WTC11 (cell line): ENCODE results near the gene OTOGL. TPM values are rescaled to one million over a fixed set of nuclear protein-coding genes. Genes with fewer than 3 reads are reported as not detected.

ENCODE experiments used
- ATAC-seq: fragments of 200-7000 bp; cut with Tn5 transposase; 2 replicates; pipeline ENCODE4 v1.10.0; 2021; ENCODE audit warnings: mild to moderate bottlenecking, moderate library complexity
- CTCF ChIA-PET: fragments of 300-600 bp; sonication (Branson Sonifier 250); formaldehyde crosslinking; loops from one replicate; lab custom pipeline; 2021; ENCODE audit warnings: antibody characterized with exemption; lab: Charles Lee
- POLR2A ChIA-PET: fragments of 350-600 bp; sonication (Branson Sonifier 250); formaldehyde crosslinking; loops from one replicate; lab custom pipeline; 2021; ENCODE audit warnings: antibody characterized with exemption; lab: Charles Lee
- DNase-seq: peaks from one replicate; pipeline ENCODE4 v3.0.0; 2021; ENCODE audit warnings: low spot score
- H3K27ac Mint-ChIP-seq: 2 replicates; pipeline ENCODE4 v1.8.0; 2021; ENCODE audit warnings: mixed read lengths
- H3K27me3 Mint-ChIP-seq: 2 replicates; pipeline ENCODE4 v1.8.0; 2021; ENCODE audit warnings: low read depth, mild to moderate bottlenecking, moderate library complexity, mixed read lengths
- H3K36me3 Mint-ChIP-seq: 2 replicates; pipeline ENCODE4 v1.8.0; 2021; ENCODE audit warnings: mixed read lengths
- H3K4me1 Mint-ChIP-seq: 2 replicates; pipeline ENCODE4 v1.8.0; 2022; ENCODE audit warnings: mixed read lengths
- H3K4me3 Mint-ChIP-seq: 2 replicates; pipeline ENCODE4 v1.8.0; 2021; ENCODE audit warnings: mild to moderate bottlenecking, moderate library complexity, mixed read lengths
- H3K9me3 Mint-ChIP-seq: 2 replicates; pipeline ENCODE4 v1.8.0; 2021; ENCODE audit warnings: mixed read lengths
- CREB1 ChIP-seq: sonication (generic); formaldehyde crosslinking; IDR thresholded peaks from 2 replicates; pipeline ENCODE4 v1.8.0; 2023; ENCODE audit warnings: mild to moderate bottlenecking, missing genetic modification reagents
- CREM ChIP-seq: sonication (generic); formaldehyde crosslinking; IDR thresholded peaks from 2 replicates; pipeline ENCODE4 v1.8.1; 2022; ENCODE audit warnings: mild to moderate bottlenecking, missing genetic modification reagents, moderate library complexity
- EMX1 ChIP-seq: fragments of 250-450 bp; sonication (Bioruptor Pico); IDR thresholded peaks from 2 replicates; pipeline ENCODE4 v1.8.0; 2021; ENCODE audit warnings: mild to moderate bottlenecking
- FOXK1 ChIP-seq: sonication (generic); formaldehyde crosslinking; IDR thresholded peaks from 2 replicates; pipeline ENCODE4 v1.8.0; 2022; ENCODE audit warnings: mild to moderate bottlenecking, moderate library complexity, missing genetic modification reagents
- KAT7 ChIP-seq: sonication (generic); formaldehyde crosslinking; IDR thresholded peaks from 2 replicates; pipeline ENCODE4 v1.8.1; 2023; ENCODE audit warnings: missing genetic modification reagents, mild to moderate bottlenecking, borderline replicate concordance
- RORB ChIP-seq: fragments of 250-450 bp; sonication (Bioruptor Pico); IDR thresholded peaks from 2 replicates; pipeline ENCODE4 v1.9.0; 2021; ENCODE audit warnings: mild to moderate bottlenecking
- SMAD4 ChIP-seq: sonication (generic); formaldehyde crosslinking; IDR thresholded peaks from 2 replicates; pipeline ENCODE4 v1.8.0; 2022; ENCODE audit warnings: mild to moderate bottlenecking, missing genetic modification reagents
- SP1 ChIP-seq: sonication (generic); formaldehyde crosslinking; conservative IDR thresholded peaks from 2 replicates; pipeline ENCODE4 v1.8.1; 2022; ENCODE audit warnings: missing genetic modification reagents
- ZNF138 ChIP-seq: sonication (generic); formaldehyde crosslinking; conservative IDR thresholded peaks from 2 replicates; pipeline ENCODE4 v1.8.1; 2022; ENCODE audit warnings: mild to moderate bottlenecking, moderate library complexity, missing genetic modification reagents
- ZNF219 ChIP-seq: sonication (generic); formaldehyde crosslinking; IDR thresholded peaks from 2 replicates; pipeline ENCODE4 v1.8.0; 2023; ENCODE audit warnings: missing genetic modification reagents, mild to moderate bottlenecking, borderline replicate concordance
- ZNF416 ChIP-seq: fragments of 250-450 bp; sonication (Bioruptor Pico); IDR thresholded peaks from 2 replicates; pipeline ENCODE4 v1.9.0; 2021; ENCODE audit warnings: mild to moderate bottlenecking, inconsistent platforms
- total RNA-seq: library from RNA; stranded (reverse); gene quantifications from 3 replicates; pipeline ENCODE4 v1.2.3, GENCODE V29; 2021
- TF ChIP-seq, protein P1 (sequence below): fragments of 250-450 bp; sonication (Bioruptor Pico); IDR thresholded peaks from 2 replicates; pipeline ENCODE4 v1.9.0; 2021; ENCODE audit warnings: mild to moderate bottlenecking
- TF ChIP-seq, protein P2 (sequence below): sonication (generic); formaldehyde crosslinking; IDR thresholded peaks from 2 replicates; pipeline ENCODE4 v1.8.0; 2022; ENCODE audit warnings: mild to moderate bottlenecking, missing genetic modification reagents
- TF ChIP-seq, protein P3 (sequence below): fragments of 250-450 bp; sonication (Bioruptor Pico); IDR thresholded peaks from 2 replicates; pipeline ENCODE4 v1.9.0; 2021; ENCODE audit warnings: mild to moderate bottlenecking, borderline replicate concordance
- TF ChIP-seq, protein P4 (sequence below): sonication (generic); formaldehyde crosslinking; IDR thresholded peaks from 2 replicates; pipeline ENCODE4 v1.8.1; 2022; ENCODE audit warnings: mild to moderate bottlenecking, moderate library complexity, missing genetic modification reagents
- TF ChIP-seq, protein P5 (sequence below): sonication (generic); formaldehyde crosslinking; IDR thresholded peaks from 2 replicates; pipeline ENCODE4 v1.8.0; 2023; ENCODE audit warnings: missing genetic modification reagents

Gene OTOGL
- total RNA-seq, 1 experiment from 2014 or later: 0.55 TPM

DNA sequence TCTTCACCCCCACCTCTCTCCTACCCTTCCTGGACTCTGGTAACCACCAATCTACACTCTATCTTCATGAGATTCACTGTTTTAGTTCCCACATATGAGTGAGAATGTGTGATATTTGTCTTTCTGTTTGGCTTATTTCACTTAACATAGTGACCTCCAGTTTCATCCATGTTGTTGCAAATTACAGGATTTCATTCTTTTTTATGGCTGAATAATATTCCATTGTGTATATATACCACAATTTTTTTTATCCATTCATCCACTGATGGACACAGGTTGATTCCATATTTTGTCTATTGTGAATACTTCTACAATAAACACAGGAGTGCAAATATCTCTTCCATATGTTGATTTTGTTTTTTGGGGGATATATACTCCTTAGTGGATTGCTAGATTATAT is 140.5 kb downstream of the OTOGL start (continued):
- TF ChIP-seq ZNF138: no peak

DNA sequence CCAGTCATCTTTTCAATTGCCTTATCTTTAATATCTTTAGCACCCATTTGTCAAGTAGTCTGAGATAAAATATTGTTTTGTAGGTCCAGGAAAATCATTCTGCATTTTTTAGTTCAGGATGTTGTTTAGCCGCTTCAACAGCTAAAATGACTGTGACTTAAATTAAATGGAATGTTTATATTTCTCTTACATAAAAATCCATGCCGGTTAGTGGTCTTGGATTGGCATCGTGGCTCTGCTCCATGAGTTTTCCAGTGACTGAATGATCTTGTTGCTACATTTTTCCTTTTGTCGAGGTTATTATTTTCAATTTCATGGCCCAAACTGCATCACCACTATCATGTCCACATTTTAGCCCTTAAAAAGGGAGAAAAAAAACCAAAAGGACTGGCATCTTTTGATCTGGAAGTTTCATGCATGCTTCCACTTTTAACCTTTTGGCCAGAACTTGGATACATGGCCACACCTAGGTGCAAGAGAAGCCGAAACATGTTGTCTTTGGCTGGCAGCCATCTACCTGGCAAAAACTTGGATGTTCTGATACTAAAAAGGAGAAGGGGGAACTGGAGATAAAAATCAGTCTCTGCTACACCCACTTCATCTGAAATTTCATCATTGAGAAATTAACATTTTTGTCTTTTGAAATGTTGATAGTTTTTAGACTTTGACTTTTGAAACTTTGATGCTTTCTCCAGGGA is 142.4 kb downstream of the OTOGL start:
- ChIA-PET CTCF (interaction anchor here (1.4 kb wide), 1 partner anchor 29 kb away, joined by 3 read pairs; no protein-coding TSS in a partner anchor), POLR2A (no interaction called here)
- DNase-seq (no peak), ATAC-seq (no peak)
- peaks cover 5% of the 10 kb centered on the region for H3K9me3 Mint-ChIP-seq
- H3K27me3 Mint-ChIP-seq: no peaks in the 10 kb centered on the region
- TF ChIP-seq ZNF219 (no peak), EMX1 (no peak), FOXK1 (no peak), CREM (CRISPR knock-in tag) (no peak), ZNF416 (CRISPR knock-in tag) (no peak), KAT7 (no peak), SP1 (CRISPR knock-in tag) (no peak), SMAD4 (CRISPR knock-in tag) (no peak), CREB1 (CRISPR knock-in tag) (no peak), RORB (CRISPR knock-in tag) (no peak)
- TF ChIP-seq, protein P1, sequence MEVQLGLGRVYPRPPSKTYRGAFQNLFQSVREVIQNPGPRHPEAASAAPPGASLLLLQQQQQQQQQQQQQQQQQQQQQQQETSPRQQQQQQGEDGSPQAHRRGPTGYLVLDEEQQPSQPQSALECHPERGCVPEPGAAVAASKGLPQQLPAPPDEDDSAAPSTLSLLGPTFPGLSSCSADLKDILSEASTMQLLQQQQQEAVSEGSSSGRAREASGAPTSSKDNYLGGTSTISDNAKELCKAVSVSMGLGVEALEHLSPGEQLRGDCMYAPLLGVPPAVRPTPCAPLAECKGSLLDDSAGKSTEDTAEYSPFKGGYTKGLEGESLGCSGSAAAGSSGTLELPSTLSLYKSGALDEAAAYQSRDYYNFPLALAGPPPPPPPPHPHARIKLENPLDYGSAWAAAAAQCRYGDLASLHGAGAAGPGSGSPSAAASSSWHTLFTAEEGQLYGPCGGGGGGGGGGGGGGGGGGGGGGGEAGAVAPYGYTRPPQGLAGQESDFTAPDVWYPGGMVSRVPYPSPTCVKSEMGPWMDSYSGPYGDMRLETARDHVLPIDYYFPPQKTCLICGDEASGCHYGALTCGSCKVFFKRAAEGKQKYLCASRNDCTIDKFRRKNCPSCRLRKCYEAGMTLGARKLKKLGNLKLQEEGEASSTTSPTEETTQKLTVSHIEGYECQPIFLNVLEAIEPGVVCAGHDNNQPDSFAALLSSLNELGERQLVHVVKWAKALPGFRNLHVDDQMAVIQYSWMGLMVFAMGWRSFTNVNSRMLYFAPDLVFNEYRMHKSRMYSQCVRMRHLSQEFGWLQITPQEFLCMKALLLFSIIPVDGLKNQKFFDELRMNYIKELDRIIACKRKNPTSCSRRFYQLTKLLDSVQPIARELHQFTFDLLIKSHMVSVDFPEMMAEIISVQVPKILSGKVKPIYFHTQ: no peak
- TF ChIP-seq, protein P2, sequence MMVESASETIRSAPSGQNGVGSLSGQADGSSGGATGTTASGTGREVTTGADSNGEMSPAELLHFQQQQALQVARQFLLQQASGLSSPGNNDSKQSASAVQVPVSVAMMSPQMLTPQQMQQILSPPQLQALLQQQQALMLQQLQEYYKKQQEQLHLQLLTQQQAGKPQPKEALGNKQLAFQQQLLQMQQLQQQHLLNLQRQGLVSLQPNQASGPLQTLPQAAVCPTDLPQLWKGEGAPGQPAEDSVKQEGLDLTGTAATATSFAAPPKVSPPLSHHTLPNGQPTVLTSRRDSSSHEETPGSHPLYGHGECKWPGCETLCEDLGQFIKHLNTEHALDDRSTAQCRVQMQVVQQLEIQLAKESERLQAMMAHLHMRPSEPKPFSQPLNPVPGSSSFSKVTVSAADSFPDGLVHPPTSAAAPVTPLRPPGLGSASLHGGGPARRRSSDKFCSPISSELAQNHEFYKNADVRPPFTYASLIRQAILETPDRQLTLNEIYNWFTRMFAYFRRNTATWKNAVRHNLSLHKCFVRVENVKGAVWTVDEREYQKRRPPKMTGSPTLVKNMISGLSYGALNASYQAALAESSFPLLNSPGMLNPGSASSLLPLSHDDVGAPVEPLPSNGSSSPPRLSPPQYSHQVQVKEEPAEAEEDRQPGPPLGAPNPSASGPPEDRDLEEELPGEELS (CRISPR knock-in tag): no peak
- TF ChIP-seq, protein P3, sequence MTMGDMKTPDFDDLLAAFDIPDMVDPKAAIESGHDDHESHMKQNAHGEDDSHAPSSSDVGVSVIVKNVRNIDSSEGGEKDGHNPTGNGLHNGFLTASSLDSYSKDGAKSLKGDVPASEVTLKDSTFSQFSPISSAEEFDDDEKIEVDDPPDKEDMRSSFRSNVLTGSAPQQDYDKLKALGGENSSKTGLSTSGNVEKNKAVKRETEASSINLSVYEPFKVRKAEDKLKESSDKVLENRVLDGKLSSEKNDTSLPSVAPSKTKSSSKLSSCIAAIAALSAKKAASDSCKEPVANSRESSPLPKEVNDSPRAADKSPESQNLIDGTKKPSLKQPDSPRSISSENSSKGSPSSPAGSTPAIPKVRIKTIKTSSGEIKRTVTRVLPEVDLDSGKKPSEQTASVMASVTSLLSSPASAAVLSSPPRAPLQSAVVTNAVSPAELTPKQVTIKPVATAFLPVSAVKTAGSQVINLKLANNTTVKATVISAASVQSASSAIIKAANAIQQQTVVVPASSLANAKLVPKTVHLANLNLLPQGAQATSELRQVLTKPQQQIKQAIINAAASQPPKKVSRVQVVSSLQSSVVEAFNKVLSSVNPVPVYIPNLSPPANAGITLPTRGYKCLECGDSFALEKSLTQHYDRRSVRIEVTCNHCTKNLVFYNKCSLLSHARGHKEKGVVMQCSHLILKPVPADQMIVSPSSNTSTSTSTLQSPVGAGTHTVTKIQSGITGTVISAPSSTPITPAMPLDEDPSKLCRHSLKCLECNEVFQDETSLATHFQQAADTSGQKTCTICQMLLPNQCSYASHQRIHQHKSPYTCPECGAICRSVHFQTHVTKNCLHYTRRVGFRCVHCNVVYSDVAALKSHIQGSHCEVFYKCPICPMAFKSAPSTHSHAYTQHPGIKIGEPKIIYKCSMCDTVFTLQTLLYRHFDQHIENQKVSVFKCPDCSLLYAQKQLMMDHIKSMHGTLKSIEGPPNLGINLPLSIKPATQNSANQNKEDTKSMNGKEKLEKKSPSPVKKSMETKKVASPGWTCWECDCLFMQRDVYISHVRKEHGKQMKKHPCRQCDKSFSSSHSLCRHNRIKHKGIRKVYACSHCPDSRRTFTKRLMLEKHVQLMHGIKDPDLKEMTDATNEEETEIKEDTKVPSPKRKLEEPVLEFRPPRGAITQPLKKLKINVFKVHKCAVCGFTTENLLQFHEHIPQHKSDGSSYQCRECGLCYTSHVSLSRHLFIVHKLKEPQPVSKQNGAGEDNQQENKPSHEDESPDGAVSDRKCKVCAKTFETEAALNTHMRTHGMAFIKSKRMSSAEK (CRISPR knock-in tag): no peak
- TF ChIP-seq, protein P4, sequence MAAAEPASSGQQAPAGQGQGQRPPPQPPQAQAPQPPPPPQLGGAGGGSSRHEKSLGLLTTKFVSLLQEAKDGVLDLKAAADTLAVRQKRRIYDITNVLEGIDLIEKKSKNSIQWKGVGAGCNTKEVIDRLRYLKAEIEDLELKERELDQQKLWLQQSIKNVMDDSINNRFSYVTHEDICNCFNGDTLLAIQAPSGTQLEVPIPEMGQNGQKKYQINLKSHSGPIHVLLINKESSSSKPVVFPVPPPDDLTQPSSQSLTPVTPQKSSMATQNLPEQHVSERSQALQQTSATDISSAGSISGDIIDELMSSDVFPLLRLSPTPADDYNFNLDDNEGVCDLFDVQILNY (CRISPR knock-in tag): no peak
- TF ChIP-seq, protein P5, sequence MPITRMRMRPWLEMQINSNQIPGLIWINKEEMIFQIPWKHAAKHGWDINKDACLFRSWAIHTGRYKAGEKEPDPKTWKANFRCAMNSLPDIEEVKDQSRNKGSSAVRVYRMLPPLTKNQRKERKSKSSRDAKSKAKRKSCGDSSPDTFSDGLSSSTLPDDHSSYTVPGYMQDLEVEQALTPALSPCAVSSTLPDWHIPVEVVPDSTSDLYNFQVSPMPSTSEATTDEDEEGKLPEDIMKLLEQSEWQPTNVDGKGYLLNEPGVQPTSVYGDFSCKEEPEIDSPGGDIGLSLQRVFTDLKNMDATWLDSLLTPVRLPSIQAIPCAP (CRISPR knock-in tag): no peak
- no peaks in the 10 kb centered on the region for H3K36me3 Mint-ChIP-seq
- H3K4me3 Mint-ChIP-seq: no peak overlapping the region
- H3K27ac Mint-ChIP-seq: no peak overlapping the region
- H3K4me1 Mint-ChIP-seq: peaks cover 13% of the 10 kb centered on the region
